T-helper 2 cell treated with Interferon-gamma antibody and Interleukin-4, amounts not matched to agents 5 μg/mL and 100 μg/mL, for 36 hours (primary cell): ENCODE measurements around the gene RIC8B.

ENCODE experiments used
- DNase-seq: peaks from one replicate; pipeline ENCODE4 v3.0.0; 2021; ENCODE audit warnings: low spot score
- H3K27ac Mint-ChIP-seq: one replicate; pipeline ENCODE4 v1.8.0; 2021; ENCODE audit warnings: mild to moderate bottlenecking, mixed read lengths
- H3K27me3 Mint-ChIP-seq: one replicate; pipeline ENCODE4 v1.8.0; 2021; ENCODE audit warnings: low read depth, mixed read lengths
- H3K36me3 Mint-ChIP-seq: one replicate; pipeline ENCODE4 v1.8.0; 2021; ENCODE audit warnings: low read depth, mixed read lengths
- H3K4me1 Mint-ChIP-seq: one replicate; pipeline ENCODE4 v1.8.0; 2021; ENCODE audit warnings: low read depth, mixed read lengths
- H3K4me3 Mint-ChIP-seq: one replicate; pipeline ENCODE4 v1.8.0; 2022; ENCODE audit warnings: mild to moderate bottlenecking, moderate library complexity, mixed read lengths
- H3K9me3 Mint-ChIP-seq: one replicate; pipeline ENCODE4 v1.8.0; 2021; ENCODE audit warnings: mixed read lengths

Gene RIC8B

DNA sequence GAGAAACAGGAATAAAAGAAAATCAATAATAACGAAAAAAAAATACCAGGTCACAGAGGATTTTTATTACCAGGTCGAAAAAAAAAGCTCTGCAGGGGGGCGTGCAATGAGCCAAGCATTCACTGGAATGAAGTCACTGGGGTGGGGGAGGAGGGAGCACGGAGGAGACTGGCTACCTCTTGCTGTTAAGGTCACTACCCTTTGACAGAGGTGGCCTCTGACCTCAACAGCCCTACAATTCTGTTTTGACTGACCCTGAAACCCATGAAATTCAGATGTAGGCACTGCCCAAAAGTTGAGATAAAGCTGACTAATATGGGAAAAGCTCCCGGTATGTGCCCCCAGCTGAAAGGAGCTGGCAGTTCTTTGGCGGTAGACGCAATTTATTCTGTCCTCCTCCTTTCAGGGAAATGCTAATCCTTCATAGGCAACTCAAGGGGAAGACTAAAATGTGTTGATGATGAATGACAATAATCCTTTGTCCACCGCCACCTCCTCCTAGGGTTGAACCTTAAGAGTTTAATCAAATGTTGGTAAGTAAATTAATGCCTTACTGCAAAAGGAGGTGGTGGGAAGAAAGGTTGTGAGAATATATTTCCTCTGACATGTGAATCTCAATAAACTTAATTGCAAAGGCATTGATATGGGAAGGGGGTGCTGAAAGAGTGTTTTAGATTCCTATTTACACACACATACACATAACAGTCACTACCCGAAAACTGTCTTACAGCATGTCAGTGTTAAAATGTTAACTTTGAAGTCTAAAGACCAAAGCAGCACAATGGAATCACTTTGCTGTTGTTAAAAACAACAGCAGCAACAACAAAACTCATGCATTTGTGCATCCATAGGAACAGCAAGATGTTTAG, 6.3 kb upstream of the RIC8B start:
- Mint-ChIP-seq H3K27ac (no peak overlapping the region), H3K27me3 (peaks cover 2% of the 10 kb centered on the region), H3K4me1 (peaks cover 3% of the 10 kb centered on the region), H3K36me3 (no peaks in the 10 kb centered on the region), H3K9me3 (no peaks in the 10 kb centered on the region), H3K4me3 (no peak overlapping the region)
- DNase-seq = no peak

GRCh38 chr12:106769078-106769477, 5.4 kb upstream of the RIC8B start:
- no peaks in the 10 kb centered on the region for H3K9me3 Mint-ChIP-seq
- H3K27ac Mint-ChIP-seq = no peak overlapping the region
- no peak overlapping the region for H3K4me3 Mint-ChIP-seq
- peaks cover 5% of the 10 kb centered on the region for H3K4me1 Mint-ChIP-seq
- DNase-seq = no peak
- no peaks in the 10 kb centered on the region for H3K36me3 Mint-ChIP-seq
- peaks cover 2% of the 10 kb centered on the region for H3K27me3 Mint-ChIP-seq

DNA sequence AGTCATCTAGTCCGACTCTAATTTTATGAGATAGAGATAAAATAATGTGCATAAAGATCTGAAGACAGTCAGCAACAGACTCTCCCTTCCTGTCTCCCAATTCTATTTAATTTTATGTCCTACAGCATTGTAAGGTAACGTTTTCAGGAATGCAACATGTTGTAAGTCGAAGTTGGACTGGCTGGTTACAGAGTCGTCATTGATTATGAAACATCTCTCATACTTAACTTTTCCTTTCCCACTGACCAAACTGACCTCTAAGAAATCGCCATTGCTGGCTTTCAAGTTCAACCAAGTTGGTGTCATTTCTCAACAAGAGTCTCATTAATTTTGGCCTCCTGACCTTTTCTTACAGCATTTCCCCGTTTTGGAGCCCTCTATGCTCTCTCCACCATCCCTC, 4.9 kb upstream of the RIC8B start:
- Mint-ChIP-seq H3K4me1 (peaks cover 8% of the 10 kb centered on the region), H3K27me3 (peaks cover 2% of the 10 kb centered on the region)
- DNase-seq = no peak

DNA sequence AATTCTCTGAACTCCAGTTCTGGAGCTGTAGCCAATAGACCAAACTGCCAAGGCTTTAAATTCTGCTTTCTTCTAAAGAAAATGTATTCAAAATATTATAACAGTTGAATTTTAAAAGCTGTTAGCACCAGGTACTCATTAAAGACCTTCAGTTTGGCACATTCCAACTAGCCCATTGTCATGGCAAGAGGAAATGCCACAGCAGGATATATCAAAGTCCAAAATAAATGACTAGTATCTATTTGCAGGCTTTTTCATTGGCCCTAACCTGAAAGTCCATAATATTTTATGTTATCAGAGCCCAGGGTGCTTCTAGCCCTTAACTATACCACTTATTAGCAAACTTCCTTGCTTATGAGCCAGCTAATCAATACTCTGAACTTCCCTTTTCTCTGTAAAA, 3.1 kb upstream of the RIC8B start:
- Mint-ChIP-seq H3K9me3 (no peaks in the 10 kb centered on the region), H3K27ac (no peak overlapping the region), H3K4me1 (peaks cover 21% of the 10 kb centered on the region), H3K4me3 (no peak overlapping the region), H3K36me3 (peaks cover 3% of the 10 kb centered on the region), H3K27me3 (peaks cover 2% of the 10 kb centered on the region)
- DNase-seq = no peak

More for the DNA sequence above, 4.9 kb upstream of the RIC8B start:
- Mint-ChIP-seq H3K27ac (no peak overlapping the region), H3K36me3 (peaks cover 1% of the 10 kb centered on the region), H3K4me3 (no peak overlapping the region), H3K9me3 (no peaks in the 10 kb centered on the region)

- Mint-ChIP-seq H3K36me3 (peaks cover 6% of the 10 kb centered on the region), H3K4me1 (peaks cover 31% of the 10 kb centered on the region), H3K27me3 (no peaks in the 10 kb centered on the region), H3K9me3 (no peaks in the 10 kb centered on the region), H3K4me3 (peak overlapping the region; percentile 100), H3K27ac (peak overlapping the region; percentile 99)
- no peak for DNase-seq
Measured at GRCh38 chr12:106773286-106774004, 1.0 kb upstream of the RIC8B start.

- H3K4me1 Mint-ChIP-seq = peaks cover 31% of the 10 kb centered on the region
- no peaks in the 10 kb centered on the region for H3K27me3 Mint-ChIP-seq
- no peaks in the 10 kb centered on the region for H3K9me3 Mint-ChIP-seq
- H3K36me3 Mint-ChIP-seq = peaks cover 6% of the 10 kb centered on the region
- peak; percentile 16 for DNase-seq
- peak overlapping the region; percentile 99 for H3K27ac Mint-ChIP-seq
- H3K4me3 Mint-ChIP-seq = peak overlapping the region; percentile 100
Measured at GRCh38 chr12:106774808-106775524, 484 bp downstream of the RIC8B start.

GRCh38 chr12:106776897-106777296, 2.4 kb downstream of the RIC8B start:
- H3K4me3 Mint-ChIP-seq = no peak overlapping the region
- H3K36me3 Mint-ChIP-seq = peaks cover 6% of the 10 kb centered on the region
- H3K27ac Mint-ChIP-seq = no peak overlapping the region
- H3K27me3 Mint-ChIP-seq = no peaks in the 10 kb centered on the region
- no peak for DNase-seq
- peaks cover 31% of the 10 kb centered on the region for H3K4me1 Mint-ChIP-seq
- no peaks in the 10 kb centered on the region for H3K9me3 Mint-ChIP-seq

DNA sequence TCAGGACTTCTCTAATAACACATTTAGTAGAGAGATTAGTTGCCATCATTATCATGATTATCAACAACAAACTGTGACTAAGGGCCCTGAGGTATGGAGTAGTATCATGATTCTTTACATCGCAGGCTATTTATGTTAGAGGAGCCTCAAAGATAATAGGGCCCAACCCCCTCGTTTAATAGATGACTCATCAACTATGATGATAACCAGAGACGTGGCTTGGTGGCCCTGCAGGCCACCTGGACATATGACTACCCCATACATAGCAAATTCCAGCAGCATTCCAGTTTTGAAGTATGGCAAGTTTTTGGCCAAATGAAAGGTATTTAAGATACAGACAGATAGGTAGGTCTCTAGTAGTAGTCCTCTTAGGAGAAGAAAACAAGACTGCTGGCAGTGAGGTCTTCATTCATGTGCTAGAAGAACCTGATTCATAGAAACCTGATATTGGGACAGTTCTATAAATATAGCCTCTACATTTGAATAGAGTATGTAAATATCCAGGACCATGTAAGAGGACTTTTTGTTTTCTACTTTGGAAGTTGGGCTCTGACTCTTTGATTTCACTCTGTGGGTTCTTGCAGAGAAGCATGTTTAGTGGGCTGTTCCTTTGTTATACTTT, 5.6 kb downstream of the RIC8B start:
- H3K4me3 Mint-ChIP-seq = no peak overlapping the region
- H3K36me3 Mint-ChIP-seq = peaks cover 8% of the 10 kb centered on the region
- DNase-seq = no peak
- no peak overlapping the region for H3K27ac Mint-ChIP-seq
- H3K9me3 Mint-ChIP-seq = no peaks in the 10 kb centered on the region
- no peaks in the 10 kb centered on the region for H3K27me3 Mint-ChIP-seq
- H3K4me1 Mint-ChIP-seq = peaks cover 30% of the 10 kb centered on the region

- DNase-seq = no peak
- H3K9me3 Mint-ChIP-seq = no peaks in the 10 kb centered on the region
- no peak overlapping the region for H3K4me3 Mint-ChIP-seq
- peaks cover 10% of the 10 kb centered on the region for H3K4me1 Mint-ChIP-seq
- H3K27me3 Mint-ChIP-seq = no peaks in the 10 kb centered on the region
- no peak overlapping the region for H3K27ac Mint-ChIP-seq
- peaks cover 11% of the 10 kb centered on the region for H3K36me3 Mint-ChIP-seq
Measured at GRCh38 chr12:106782619-106783018, 8.1 kb downstream of the RIC8B start.

GRCh38 chr12:106783515-106783914, 9.0 kb downstream of the RIC8B start:
- Mint-ChIP-seq H3K4me1 (peaks cover 7% of the 10 kb centered on the region), H3K9me3 (no peaks in the 10 kb centered on the region), H3K36me3 (peaks cover 20% of the 10 kb centered on the region), H3K27me3 (no peaks in the 10 kb centered on the region), H3K27ac (no peak overlapping the region), H3K4me3 (no peak overlapping the region)
- no peak for DNase-seq

DNA sequence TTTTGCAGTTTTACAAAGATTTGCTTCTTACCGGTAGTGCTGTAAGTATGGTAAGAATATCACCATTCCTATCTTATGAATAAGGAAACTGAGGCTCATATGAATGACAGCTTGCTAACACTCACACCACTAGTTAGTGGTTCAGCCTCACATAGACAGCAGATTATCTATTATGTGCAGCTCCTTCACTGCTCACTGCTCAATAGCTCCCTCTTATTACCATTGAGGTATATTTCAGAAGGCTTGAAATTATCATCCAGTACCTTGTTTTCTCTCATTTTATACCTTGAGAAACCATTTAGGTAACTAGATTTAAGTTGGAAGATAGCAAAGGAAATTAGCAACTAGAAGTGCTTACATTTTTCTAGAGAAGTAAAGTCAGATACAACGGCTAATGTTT, 15.5 kb downstream of the RIC8B start:
- no peaks in the 10 kb centered on the region for H3K9me3 Mint-ChIP-seq
- no peaks in the 10 kb centered on the region for H3K27me3 Mint-ChIP-seq
- peaks cover 42% of the 10 kb centered on the region for H3K36me3 Mint-ChIP-seq
- H3K27ac Mint-ChIP-seq = no peak overlapping the region
- H3K4me1 Mint-ChIP-seq = peaks cover 3% of the 10 kb centered on the region
- DNase-seq = no peak
- H3K4me3 Mint-ChIP-seq = no peak overlapping the region

DNA sequence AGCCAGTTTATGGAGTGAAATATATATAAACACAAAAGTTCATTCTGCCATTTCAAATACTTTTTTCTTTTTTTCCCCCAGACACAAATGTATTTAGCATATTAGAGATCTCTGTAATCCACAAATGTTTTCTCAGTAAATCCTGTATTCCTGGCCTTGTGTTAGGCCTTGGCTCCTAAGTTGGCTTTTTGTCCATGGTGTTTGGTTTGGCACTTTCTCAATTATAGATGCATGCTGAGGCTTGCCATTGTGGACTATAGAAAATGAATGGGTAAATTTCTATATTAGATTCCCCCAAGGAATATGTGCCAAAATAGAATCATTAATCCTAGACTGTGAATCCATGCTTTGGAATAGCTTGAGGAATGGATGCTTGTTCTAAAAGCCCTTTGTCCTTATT, 17.0 kb downstream of the RIC8B start:
- no peaks in the 10 kb centered on the region for H3K9me3 Mint-ChIP-seq
- no peak for DNase-seq
- H3K27ac Mint-ChIP-seq = no peak overlapping the region
- peaks cover 3% of the 10 kb centered on the region for H3K4me1 Mint-ChIP-seq
- H3K4me3 Mint-ChIP-seq = no peak overlapping the region
- peaks cover 39% of the 10 kb centered on the region for H3K36me3 Mint-ChIP-seq
- no peaks in the 10 kb centered on the region for H3K27me3 Mint-ChIP-seq

GRCh38 chr12:106794369-106794768, 19.9 kb downstream of the RIC8B start:
- no peaks in the 10 kb centered on the region for H3K9me3 Mint-ChIP-seq
- no peak overlapping the region for H3K27ac Mint-ChIP-seq
- peaks cover 20% of the 10 kb centered on the region for H3K36me3 Mint-ChIP-seq
- peaks cover 3% of the 10 kb centered on the region for H3K4me1 Mint-ChIP-seq
- no peaks in the 10 kb centered on the region for H3K27me3 Mint-ChIP-seq
- no peak overlapping the region for H3K4me3 Mint-ChIP-seq
- DNase-seq = no peak
